ENCODE data around the gene BCL2L2.

BCL2L2 gene

DNA sequence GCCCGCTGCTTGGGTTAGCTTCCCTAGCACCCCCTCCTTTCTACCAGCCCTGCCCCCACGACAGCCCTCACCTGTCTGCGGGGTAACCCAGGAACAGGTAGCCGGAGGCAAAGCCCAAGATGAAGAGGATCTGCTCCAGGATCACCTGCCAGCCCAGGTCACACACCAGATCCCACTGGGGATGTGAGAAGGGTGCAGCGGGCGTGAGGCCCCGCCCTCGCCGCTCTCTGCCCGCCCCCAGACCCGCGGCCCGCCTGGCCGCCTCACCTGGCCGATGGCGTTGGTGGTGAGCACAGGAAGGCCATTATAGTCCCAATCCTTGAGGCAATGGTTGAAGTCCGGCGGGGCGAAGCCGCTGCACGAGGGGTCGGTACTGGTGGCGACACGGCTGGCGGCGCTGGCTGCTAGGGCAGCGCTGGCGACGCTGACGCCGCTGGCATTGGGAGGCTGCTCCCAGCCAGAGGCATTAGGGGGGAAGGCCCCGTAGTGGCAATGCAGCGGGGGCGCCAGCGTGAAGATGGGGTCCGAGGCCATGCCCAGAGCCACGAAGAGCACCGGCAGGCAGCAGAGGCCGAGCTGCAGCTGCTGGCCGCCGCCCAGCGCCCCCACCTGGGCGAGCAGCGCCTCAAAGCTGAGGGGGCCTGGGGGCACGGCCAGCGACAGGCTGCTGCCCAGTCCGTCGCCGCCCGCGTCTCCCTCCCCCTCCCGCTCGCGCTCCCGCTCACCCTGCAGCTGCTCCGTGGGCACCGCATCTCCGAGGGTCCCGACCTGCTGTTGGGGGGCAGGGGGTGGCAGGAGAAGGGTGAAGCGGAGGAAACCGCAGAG, 45.3 kb downstream of the BCL2L2 start:
- no peak for DNase-seq (ENCODE audit: low read depth)
- H3K4me3 ChIP-seq (ENCODE audit: low read depth, low read length): peak overlapping the region; percentile 75
- in situ Hi-C loops (cut with HindIII; ENCODE audit: low sequenced_read_pairs): no loop called here
- no peak for TF ChIP-seq CTCF (IDR thresholded peaks at IDR 0.05; ENCODE audit: low read depth, low read length, missing control alignments)

DNA sequence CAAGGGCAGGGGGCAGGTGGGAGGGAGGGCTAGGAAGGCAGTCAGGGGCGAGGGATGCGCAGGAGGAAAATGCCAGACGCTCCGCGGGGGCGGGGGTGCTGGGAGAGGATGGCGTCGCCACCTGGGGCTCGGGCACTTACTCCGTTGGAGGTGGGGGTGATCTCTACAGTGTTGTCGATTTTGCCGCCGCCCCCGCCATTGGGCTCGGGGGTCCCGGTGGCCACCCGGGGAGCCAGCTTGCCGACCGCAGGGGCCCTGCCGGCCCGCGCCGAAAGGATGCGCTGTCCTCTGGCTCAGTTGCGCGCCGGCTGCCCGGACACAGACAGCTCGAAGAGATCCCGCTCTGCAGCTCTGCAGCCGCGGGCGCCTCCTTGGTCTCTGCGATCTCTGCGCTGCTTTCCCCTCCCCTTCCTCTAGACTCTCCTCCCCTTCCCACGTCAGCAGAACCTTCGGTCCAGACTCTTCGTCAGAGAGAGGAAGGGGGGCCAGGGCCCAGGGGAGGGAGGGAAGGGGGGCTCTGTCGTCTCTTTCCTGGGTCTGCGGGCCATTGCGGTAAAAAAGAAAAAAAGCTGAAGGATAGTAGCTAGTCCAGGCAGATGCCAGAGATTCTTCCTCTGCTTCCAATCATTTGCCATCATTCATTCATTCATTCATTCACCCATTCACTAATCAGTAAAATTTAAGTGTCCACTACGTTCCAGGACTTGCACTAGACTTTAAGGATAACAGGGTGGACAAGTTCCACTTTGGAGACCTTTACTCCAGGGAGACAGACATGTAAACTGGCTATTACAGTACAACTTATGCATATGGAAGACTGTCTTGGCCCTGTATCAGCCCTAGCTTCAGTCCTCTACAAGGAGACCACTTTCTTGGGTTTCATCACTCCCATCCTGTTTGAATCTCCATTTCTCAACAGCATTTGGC, 46.1 kb downstream of the BCL2L2 start, which contains the start of gene SLC22A17:
Gene SLC22A17 (minus strand): TSS at position 382 of the 927 bp plus-strand sequence.
- H3K4me3 ChIP-seq (ENCODE audit: low read depth, low read length): peak within 1 kb of the TSS; percentile 75
- peak; percentile 81 for DNase-seq (ENCODE audit: low read depth)

GRCh38 chr14:23353433-23353780, 46.8 kb downstream of the BCL2L2 start:
- H3K4me3 ChIP-seq (ENCODE audit: low read depth, low read length): no peak overlapping the region
- DNase-seq (ENCODE audit: low read depth): no peak
- no peak for TF ChIP-seq CTCF (IDR thresholded peaks at IDR 0.05; ENCODE audit: low read depth, low read length, missing control alignments)
- in situ Hi-C loops (cut with HindIII; ENCODE audit: low sequenced_read_pairs): no loop called here

More for the DNA sequence above, 46.1 kb downstream of the BCL2L2 start, which contains the start of gene SLC22A17:
- in situ Hi-C loops (cut with HindIII; ENCODE audit: low sequenced_read_pairs): no loop called here
- no peak for TF ChIP-seq CTCF (IDR thresholded peaks at IDR 0.05; ENCODE audit: low read depth, low read length, missing control alignments)

- H3K4me3 ChIP-seq (ENCODE audit: low read depth, low read length): no peak overlapping the region
- no peak for TF ChIP-seq CTCF (IDR thresholded peaks at IDR 0.05; ENCODE audit: low read depth, low read length, missing control alignments)
- no peak for DNase-seq (ENCODE audit: low read depth)
- in situ Hi-C loops (cut with HindIII; ENCODE audit: low sequenced_read_pairs): no loop called here
Measured at GRCh38 chr14:23354990-23355389, 48.4 kb downstream of the BCL2L2 start.

- H3K4me3 ChIP-seq (ENCODE audit: low read depth, low read length): no peak overlapping the region
- in situ Hi-C loops (cut with HindIII; ENCODE audit: low sequenced_read_pairs): no loop called here
- DNase-seq (ENCODE audit: low read depth): no peak
- TF ChIP-seq CTCF (IDR thresholded peaks at IDR 0.05; ENCODE audit: low read depth, low read length, missing control alignments): no peak
Measured at GRCh38 chr14:23355871-23356435, 49.3 kb downstream of the BCL2L2 start.

DNA sequence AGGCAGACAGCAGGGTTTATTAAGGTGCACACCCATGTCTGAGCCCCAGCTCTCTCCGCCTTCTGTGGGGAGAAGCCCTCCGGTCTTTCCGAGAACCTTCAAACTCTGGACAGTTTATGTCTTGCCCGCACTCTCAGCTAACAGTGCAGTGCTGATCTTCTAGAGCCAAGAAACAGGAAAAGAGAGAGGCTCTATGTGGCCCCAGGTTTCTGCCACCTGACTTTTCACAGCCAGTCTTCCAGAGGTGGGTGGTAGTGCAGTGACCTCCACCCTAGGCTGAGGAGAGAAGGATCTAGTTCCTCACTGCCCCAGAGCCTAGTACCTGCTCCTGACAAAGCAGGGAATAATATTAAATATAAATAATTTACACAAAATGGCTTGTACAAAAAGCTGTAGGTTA, 50.0 kb downstream of the BCL2L2 start:
- H3K4me3 ChIP-seq (ENCODE audit: low read depth, low read length): no peak overlapping the region
- TF ChIP-seq CTCF (IDR thresholded peaks at IDR 0.05; ENCODE audit: low read depth, low read length, missing control alignments): no peak
- DNase-seq (ENCODE audit: low read depth): no peak
- in situ Hi-C loops (cut with HindIII; ENCODE audit: low sequenced_read_pairs): no loop called here
